RWPE1 (cell line): ENCODE results near the gene GHRL.
A peak's percentile ranks its signal among the peaks of the same experiment; 100 is the strongest.

Source experiments
- CTCF ChIA-PET: fragments of 350-600 bp; sonication (Branson Sonifier 250); formaldehyde crosslinking; extraction: SDS; loops from one replicate; lab custom pipeline; 2021; lab: Yijun Ruan, JAX
- POLR2A ChIA-PET: fragments of 400-600 bp; formaldehyde crosslinking; extraction: SDS; loops from one replicate; lab custom pipeline; 2020; ENCODE audit warnings: antibody characterized with exemption; ENCODE audit not compliant: low non-redundant PET; lab: Yijun Ruan, JAX
- DNase-seq: peaks from one replicate; pipeline ENCODE4 v3.0.0; 2012; ENCODE audit warnings: low spot score
- H3K27ac ChIP-seq: fragments of 450-650 bp; 2 replicates; pipeline ENCODE4 v1.5.1; 2017
- CTCF ChIP-seq: fragments of 450-650 bp; conservative IDR thresholded peaks from 2 replicates; pipeline ENCODE4 v1.5.1; 2017; ENCODE audit warnings: low read depth, mild to moderate bottlenecking

The GHRL gene

DNA sequence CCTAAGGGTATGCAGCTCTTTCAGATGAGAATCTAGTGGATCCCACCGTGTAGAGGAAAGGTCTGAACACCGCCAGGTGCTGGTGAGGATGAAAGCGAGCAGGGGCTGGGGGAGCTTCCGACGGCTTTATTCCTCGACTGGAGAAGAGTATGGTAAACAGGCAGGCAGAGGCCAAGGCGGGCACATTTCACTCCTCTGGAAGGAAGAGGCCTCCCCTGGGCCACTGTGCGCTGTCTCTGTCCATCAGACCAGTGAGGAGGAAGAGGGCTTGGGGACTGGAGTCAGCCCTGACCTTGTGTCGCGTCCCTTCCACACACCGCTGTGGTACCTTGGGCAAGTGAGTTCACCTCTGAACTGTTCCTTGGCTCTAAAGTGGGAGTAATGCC lies 4.2 kb downstream of the GHRL start:
- CTCF ChIA-PET, result no interaction called here
- DNase-seq, result no peak
- no peak for TF ChIP-seq CTCF
- POLR2A ChIA-PET, result no interaction called here
- no peak overlapping the region for H3K27ac ChIP-seq

DNA sequence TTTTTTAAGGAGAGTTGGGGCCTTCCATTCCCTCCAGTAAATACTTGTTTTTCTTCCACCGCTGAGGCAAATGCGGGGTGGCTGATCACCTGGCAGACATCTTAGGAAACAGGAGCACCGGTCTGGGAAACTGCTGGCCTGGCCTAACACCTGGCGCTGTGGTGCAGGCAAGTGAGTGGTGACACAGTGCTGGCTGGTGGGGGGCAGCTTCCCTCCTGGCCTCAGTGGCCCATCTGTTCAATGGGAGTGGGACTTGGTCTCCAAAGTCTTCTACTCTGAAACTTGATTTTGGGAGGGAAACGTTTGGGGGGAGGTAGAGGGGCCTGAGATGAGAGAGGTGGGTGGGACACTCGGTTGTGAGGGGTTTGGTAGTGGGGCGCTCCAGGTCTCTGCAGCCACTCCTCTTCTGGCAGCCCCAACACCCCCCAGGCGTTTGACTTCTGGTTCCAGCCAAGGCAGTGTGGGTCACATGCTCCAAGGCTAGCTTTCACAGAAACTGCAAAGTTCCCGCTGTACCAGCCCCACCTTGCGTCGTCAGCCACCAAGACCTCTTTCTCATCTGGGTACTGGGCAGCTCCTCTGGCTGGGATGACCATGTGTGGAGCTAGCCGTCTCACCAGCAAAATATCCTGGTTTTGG lies 4.7 kb downstream of the GHRL start:
- ChIA-PET POLR2A (no interaction called here), CTCF (no interaction called here)
- no peak for DNase-seq

DNA sequence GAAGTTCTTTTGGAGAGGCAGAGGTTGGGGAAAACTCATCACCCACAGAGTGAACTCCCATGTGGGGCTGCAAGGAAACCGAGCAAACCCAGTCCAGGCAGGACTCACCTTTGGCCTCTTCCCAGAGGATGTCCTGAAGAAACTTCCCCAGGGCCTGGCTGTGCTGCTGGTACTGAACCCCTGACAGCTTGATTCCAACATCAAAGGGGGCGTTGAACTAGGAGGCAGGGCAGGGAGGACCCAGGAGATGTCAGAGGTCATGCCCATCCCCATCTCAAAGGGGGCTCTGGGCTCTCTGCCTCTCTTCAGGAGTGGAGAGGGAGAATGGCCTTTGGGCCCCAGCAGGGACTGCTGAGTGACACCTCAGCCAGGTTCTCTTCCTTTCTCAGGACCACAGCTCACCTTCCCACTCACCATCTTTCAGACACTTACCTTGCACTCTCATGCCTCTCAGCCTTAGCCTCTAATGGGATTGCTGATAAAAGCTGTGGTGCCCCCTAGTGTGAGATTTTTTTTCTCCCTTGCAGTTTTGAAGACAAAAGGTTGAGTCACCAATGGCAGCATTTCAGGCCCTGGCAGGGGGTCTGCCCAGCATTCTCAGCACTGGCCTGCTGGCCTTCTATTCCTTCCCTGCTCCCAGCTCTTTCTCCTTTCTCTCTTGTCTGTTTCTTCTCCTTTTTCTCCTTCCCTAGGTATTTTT lies 6.0 kb downstream of the GHRL start:
- CTCF ChIA-PET, result no interaction called here
- POLR2A ChIA-PET, result no interaction called here
- H3K27ac ChIP-seq, result 0 out of 2 replicates have a peak overlapping the region, but pooled peaks have one; percentile 15

More for the DNA sequence above, 4.7 kb downstream of the GHRL start:
- no peak overlapping the region for H3K27ac ChIP-seq
- TF ChIP-seq CTCF, result no peak

GRCh38 chr3:10286133-10286524 lies 6.6 kb downstream of the GHRL start:
- H3K27ac ChIP-seq, result no peak overlapping the region
- TF ChIP-seq CTCF, result no peak
- no peak for DNase-seq
- ChIA-PET POLR2A (no interaction called here), CTCF (no interaction called here)

More for the DNA sequence above, 6.0 kb downstream of the GHRL start:
- no peak for TF ChIP-seq CTCF
- no peak for DNase-seq

DNA sequence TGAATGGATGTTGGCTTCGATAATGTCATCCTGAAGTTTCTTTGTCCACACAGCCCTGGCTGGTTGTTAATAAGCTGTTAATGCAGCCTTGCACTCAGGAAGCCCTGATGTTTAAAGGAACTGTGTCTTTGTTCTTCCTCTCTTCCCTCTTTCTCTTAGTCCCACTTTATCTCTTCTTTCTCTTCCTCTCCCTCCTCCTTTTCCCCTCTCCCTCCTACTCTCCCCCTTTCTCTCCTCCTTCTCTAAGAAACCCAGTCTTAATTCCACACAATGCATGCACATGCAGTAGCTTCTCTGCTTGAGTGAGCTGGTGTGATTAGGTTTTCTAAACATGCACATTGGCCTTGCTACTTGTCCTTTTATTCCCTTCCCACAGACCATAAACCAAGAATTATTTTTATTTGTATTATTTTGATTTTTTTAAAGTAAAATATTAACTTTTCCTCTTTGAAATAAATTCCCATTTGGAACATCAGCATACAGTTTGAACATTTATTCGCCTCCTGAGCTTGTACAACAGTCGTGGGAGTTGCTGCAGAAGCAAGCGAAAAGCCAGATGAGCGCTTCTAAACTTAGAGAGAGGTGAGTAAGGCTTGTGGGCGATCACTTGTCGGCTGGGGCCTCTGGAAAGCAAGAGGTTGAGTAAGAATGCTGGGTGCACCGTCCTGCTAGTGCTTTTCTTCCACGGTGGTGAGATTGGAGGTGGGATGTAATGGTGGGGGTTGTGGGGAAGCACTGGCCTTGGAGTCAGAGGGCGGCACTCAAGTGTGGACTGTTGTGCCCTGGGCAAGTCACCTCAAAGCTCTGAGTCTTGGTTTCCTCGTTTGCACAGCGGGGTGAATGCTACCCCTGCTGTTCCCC lies 7.2 kb downstream of the GHRL start:
- DNase-seq, result no peak
- TF ChIP-seq CTCF, result no peak
- POLR2A ChIA-PET, result no interaction called here
- no peak overlapping the region for H3K27ac ChIP-seq
- CTCF ChIA-PET, result no interaction called here

GRCh38 chr3:10284496-10284895 lies 8.3 kb downstream of the GHRL start:
- no peak for TF ChIP-seq CTCF
- POLR2A ChIA-PET, result no interaction called here
- CTCF ChIA-PET, result no interaction called here
- no peak overlapping the region for H3K27ac ChIP-seq
- DNase-seq, result no peak
